Naive thymus-derived CD4-positive, alpha-beta T cell (primary cell): ENCODE results near the gene TECPR2. TPM values are rescaled to one million over a fixed set of nuclear protein-coding genes. Genes with fewer than 3 reads are reported as not detected.

Experiments used
- ATAC-seq: fragments of 150-1000 bp; cut with Tn5 transposase; 2 replicates; pipeline ENCODE4 v1.10.0; 2021; ENCODE audit warnings: mild to moderate bottlenecking, moderate library complexity
- CTCF ChIA-PET: fragments of 350-600 bp; sonication (Branson Sonifier 250); formaldehyde crosslinking; loops from one replicate; lab custom pipeline; 2021; ENCODE audit warnings: antibody characterized with exemption; lab: Charles Lee
- POLR2A ChIA-PET: fragments of 350-600 bp; sonication (Branson Sonifier 250); formaldehyde crosslinking; loops from one replicate; lab custom pipeline; 2021; ENCODE audit warnings: antibody characterized with exemption, inconsistent platforms; lab: Charles Lee
- DNase-seq, 9 donors: peaks; one replicate each; pipeline versions ENCODE4 v3.0.0 to v3.0.0-alpha.2; 2020 to 2022; ENCODE audit warnings: mixed read lengths in 1 of 9
- H3K27ac ChIP-seq: one replicate; pipeline ENCODE4 v1.7.0; 2013; ENCODE audit warnings: mild to moderate bottlenecking, low read depth, low read length, moderate library complexity
- H3K27me3 ChIP-seq, 2 donors: one replicate each; pipeline ENCODE4 v1.7.0; 2013; ENCODE audit warnings: low read length in 2 of 2, mild to moderate bottlenecking in 2 of 2, moderate library complexity in 2 of 2; ENCODE audit not compliant: control insufficient read depth in 2 of 2, insufficient read depth in 2 of 2
- H3K36me3 ChIP-seq, 3 experiments: 1 replicate in 2 of 3; 2 replicates in 1 of 3; pipeline ENCODE4 v1.7.0; 2013; ENCODE audit warnings: low read length in 3 of 3, mild to moderate bottlenecking in 3 of 3, moderate library complexity in 1 of 3; ENCODE audit not compliant: insufficient read depth in 3 of 3, control insufficient read depth in 2 of 3
- H3K4me1 ChIP-seq, 2 donors: one replicate each; pipeline ENCODE4 v1.7.0; 2013; ENCODE audit warnings: low read length in 2 of 2, mild to moderate bottlenecking in 2 of 2, moderate library complexity in 1 of 2; ENCODE audit not compliant: control insufficient read depth in 2 of 2, insufficient read depth in 2 of 2
- H3K4me3 ChIP-seq: 2 replicates; pipeline ENCODE4 v1.7.0; 2013; ENCODE audit warnings: mild to moderate bottlenecking, low read length
- H3K9me3 ChIP-seq, 3 experiments: 1 replicate in 2 of 3; 2 replicates in 1 of 3; pipeline ENCODE4 v1.7.0; 2013; ENCODE audit warnings: low read length in 3 of 3; ENCODE audit not compliant: control insufficient read depth in 2 of 3
- H3K27ac Mint-ChIP-seq, 9 donors: one replicate each; pipeline ENCODE4 v1.8.0; 2020 to 2022; ENCODE audit warnings: mixed read lengths in 9 of 9, mild to moderate bottlenecking in 8 of 9, moderate library complexity in 5 of 9, inconsistent platforms in 2 of 9
- H3K27me3 Mint-ChIP-seq, 5 donors: one replicate each; pipeline ENCODE4 v1.8.0; 2021 to 2022; ENCODE audit warnings: mixed read lengths in 5 of 5, mild to moderate bottlenecking in 1 of 5
- H3K36me3 Mint-ChIP-seq, 5 donors: one replicate each; pipeline ENCODE4 v1.8.0; 2020 to 2022; ENCODE audit warnings: mixed read lengths in 5 of 5, mild to moderate bottlenecking in 3 of 5, inconsistent platforms in 1 of 5
- H3K4me1 Mint-ChIP-seq, 7 donors: one replicate each; pipeline ENCODE4 v1.8.0; 2020 to 2022; ENCODE audit warnings: mixed read lengths in 7 of 7, mild to moderate bottlenecking in 3 of 7, inconsistent platforms in 1 of 7
- H3K4me3 Mint-ChIP-seq, 10 donors: one replicate each; pipeline ENCODE4 v1.8.0; 2020 to 2022; ENCODE audit warnings: mild to moderate bottlenecking in 10 of 10, mixed read lengths in 10 of 10, moderate library complexity in 6 of 10, inconsistent platforms in 2 of 10
- H3K9me3 Mint-ChIP-seq, 11 donors: one replicate each; pipeline ENCODE4 v1.8.0; 2020 to 2022; ENCODE audit warnings: mixed read lengths in 11 of 11, mild to moderate bottlenecking in 4 of 11, inconsistent platforms in 1 of 11, moderate library complexity in 1 of 11
- intact Hi-C, 2 donors: fragments of 100-400 bp; cut with micrococcal nuclease; formaldehyde crosslinking; loops; one replicate each; pipeline ENCODE4 v1.15.1; 2023
- polyA plus RNA-seq, 2 donors: library from polyadenylated mRNA; unstranded; fragments of 300-500 nt; fragmentation: Illumina TruSeq; gene quantifications; one replicate each; pipeline ENCODE4 v1.2.3, GENCODE V29; 2021
- total RNA-seq, 6 experiments: library from RNA in 5 of 6; stranded (reverse) in 5 of 6; gene quantifications; 1 replicate in 5 of 6; 2 replicates in 1 of 6; pipeline ENCODE4 v1.2.3 and lab custom pipeline; 2021 to 2026

TECPR2 gene
- total and polyA plus RNA-seq, 7 experiments from 2014 or later, result 5.2 to 12.9 (median 10.0) TPM

DNA sequence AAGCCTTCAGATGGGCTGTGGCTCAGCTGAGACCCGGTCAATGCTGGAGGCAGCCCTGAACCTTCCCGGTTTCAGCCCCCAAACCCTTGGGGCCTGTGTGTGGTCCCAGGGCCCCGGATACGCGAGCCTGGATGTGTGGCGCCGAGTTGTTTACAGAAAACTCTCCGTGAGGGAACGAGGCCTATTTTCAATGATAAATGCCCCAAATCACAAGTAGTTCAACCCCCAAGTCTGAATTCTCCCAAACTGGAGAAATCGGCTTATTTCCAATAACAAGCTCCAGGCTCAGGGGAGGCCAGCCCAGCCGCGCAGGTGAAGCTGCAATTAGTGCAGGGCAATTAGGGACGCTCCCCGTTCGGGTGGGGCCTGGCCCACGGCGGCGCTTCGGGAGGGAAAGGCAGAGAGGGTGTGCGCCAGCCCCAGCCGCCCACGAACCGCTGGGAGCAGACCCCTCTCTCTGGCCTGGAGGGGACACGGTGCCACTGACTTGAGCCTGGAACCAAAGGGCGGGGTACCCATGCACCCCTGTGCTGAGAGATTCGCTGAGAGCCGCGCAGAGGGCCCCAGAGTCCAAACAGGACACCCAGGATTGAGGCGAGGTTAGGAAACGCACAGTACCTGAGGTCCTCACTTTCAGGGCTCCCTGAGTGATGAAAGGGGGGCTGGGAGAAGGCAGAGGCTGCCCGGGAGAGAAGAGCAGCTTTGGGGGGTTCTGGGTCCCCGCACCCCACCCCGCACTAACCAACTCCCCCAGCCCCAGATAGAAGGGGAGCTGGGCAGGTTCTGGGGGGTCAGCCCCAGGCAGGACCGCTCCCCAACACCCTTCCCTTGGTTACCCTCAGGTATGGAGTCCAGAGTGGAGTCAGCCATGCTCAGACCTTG is 161.1 kb downstream of the TECPR2 start:
- Histone ChIP-seq H3K27ac (peak overlapping the region; percentile 60), H3K27me3 (no peaks in the 10 kb centered on the region), H3K9me3 (no peaks in the 10 kb centered on the region), H3K4me1 (peaks cover 16 to 18% of the 10 kb centered on the region in 2 donors), H3K4me3 (peak overlapping the region; percentile 69), H3K36me3 (no peaks in the 10 kb centered on the region)
- Mint-ChIP-seq H3K9me3 (peaks cover 0 to 2% (median 0%) of the 10 kb centered on the region in 11 donors), H3K27ac (peak overlapping the region in 8 of 9 donors; percentile 23 to 83 (median 53)), H3K4me1 (peaks cover 20 to 32% (median 29%) of the 10 kb centered on the region in 7 donors), H3K36me3 (no peaks in the 10 kb centered on the region), H3K4me3 (peak overlapping the region; percentile 66 to 89 (median 81)), H3K27me3 (no peaks in the 10 kb centered on the region)
- POLR2A ChIA-PET, result interaction anchor here (1.0 to 1.7 kb wide), 5 partner anchors 12 to 131 kb away, joined by 3 to 6 read pairs (median 3); no protein-coding TSS in a partner anchor
- intact Hi-C loops, result loop anchor here (1.0 to 10.0 kb wide), 13 partner anchors 13 to 567 kb away; partner anchors contain the start of genes ANKRD9 (in 1 of the 2), CINP (in 1 of the 2), RCOR1 (in 1 of the 2) and TECPR2 (in 1 of the 2)
- DNase-seq, result no peak
- ATAC-seq, result peak; percentile 1
- CTCF ChIA-PET, result interaction anchor here (0.6 kb wide), 1 partner anchor 412 kb away, joined by 5 read pairs; no protein-coding TSS in a partner anchor

DNA sequence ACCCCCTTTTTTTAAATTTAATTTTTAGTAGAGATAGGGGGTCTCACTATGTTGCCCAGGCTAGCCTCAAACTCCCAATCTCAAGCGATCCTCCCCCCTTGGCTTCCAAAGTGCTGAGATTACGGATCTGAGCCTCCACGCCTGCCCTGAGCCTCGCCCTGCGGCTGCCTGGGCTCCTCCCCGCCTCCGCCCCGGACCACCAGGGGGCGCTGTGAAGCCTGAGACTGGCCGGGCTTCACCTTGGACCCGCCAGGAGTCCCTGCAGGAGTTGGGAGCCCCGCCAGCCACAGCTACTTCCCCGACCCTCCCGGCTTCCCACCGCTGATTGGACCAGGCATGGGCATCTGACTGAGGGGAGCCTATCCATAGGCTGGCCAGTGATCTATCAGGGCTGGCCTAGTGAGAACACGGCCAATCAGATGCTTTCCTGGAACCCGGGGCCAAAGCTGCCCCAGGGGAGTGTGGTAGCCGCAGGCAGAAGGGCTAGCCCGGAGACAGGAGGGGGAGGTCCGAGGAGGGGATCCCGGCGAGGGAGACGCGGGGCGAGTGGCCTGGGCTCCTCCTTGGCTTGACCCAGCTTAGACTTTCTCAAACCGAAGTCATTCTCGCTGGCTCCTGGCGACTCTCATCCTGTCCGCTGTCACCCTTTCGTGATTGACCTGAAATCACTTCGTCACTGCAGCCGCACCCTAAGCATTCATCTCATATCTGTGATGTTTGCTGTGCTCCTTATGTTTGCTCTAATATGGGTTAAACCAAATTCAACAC is 161.9 kb downstream of the TECPR2 start:
- Mint-ChIP-seq H3K4me1 (peaks cover 20 to 32% (median 29%) of the 10 kb centered on the region in 7 donors), H3K27me3 (no peaks in the 10 kb centered on the region), H3K36me3 (no peaks in the 10 kb centered on the region), H3K27ac (peak overlapping the region; percentile 21 to 94 (median 78)), H3K9me3 (peaks cover 0 to 2% (median 0%) of the 10 kb centered on the region in 11 donors), H3K4me3 (peak overlapping the region; percentile 73 to 90 (median 85))
- H3K27me3 ChIP-seq, result no peaks in the 10 kb centered on the region
- ATAC-seq (peak; percentile 92), DNase-seq (peak; percentile 75 to 99 (median 86))
- H3K27ac ChIP-seq, result peak overlapping the region; percentile 60
- CTCF ChIA-PET, result interaction anchor here (0.6 to 1.4 kb wide), 7 partner anchors 9 to 562 kb away, joined by 3 to 6 read pairs (median 5); no protein-coding TSS in a partner anchor
- peak overlapping the region; percentile 69 for H3K4me3 ChIP-seq
- H3K9me3 ChIP-seq, result no peaks in the 10 kb centered on the region
- POLR2A ChIA-PET, result interaction anchor here (0.8 to 1.7 kb wide), 5 partner anchors 13 to 74 kb away, joined by 3 to 6 read pairs (median 3); no protein-coding TSS in a partner anchor
- intact Hi-C loops, result loop anchor here (1.0 to 10.0 kb wide), 13 partner anchors 14 to 566 kb away; partner anchors contain the start of genes ANKRD9 (in 1 of the 2), CINP (in 1 of the 2), RCOR1 (in 1 of the 2) and TECPR2 (in 1 of the 2)
- H3K36me3 ChIP-seq, result no peaks in the 10 kb centered on the region
- H3K4me1 ChIP-seq, result peaks cover 16 to 18% of the 10 kb centered on the region in 2 donors

GRCh38 chr14:102525219-102525928 is 162.6 kb downstream of the TECPR2 start:
- intact Hi-C loops, result loop anchor here (2.0 to 10.0 kb wide), 8 partner anchors 15 to 565 kb away; partner anchors contain the start of genes ANKRD9 (in 1 of the 2), CINP (in 1 of the 2) and TECPR2 (in 1 of the 2)
- Histone ChIP-seq H3K9me3 (no peaks in the 10 kb centered on the region), H3K4me3 (peak overlapping the region; percentile 69), H3K36me3 (no peaks in the 10 kb centered on the region), H3K27me3 (no peaks in the 10 kb centered on the region), H3K27ac (peak overlapping the region; percentile 60), H3K4me1 (peaks cover 16 to 18% of the 10 kb centered on the region in 2 donors)
- no peaks in the 10 kb centered on the region for H3K36me3 Mint-ChIP-seq
- ChIA-PET POLR2A (interaction anchor here (0.8 to 1.7 kb wide), 5 partner anchors 12 to 75 kb away, joined by 3 to 6 read pairs (median 3); no protein-coding TSS in a partner anchor), CTCF (interaction anchor here (0.6 to 1.4 kb wide), 6 partner anchors 10 to 561 kb away, joined by 3 to 6 read pairs (median 4); no protein-coding TSS in a partner anchor)
- H3K27ac Mint-ChIP-seq, result peak overlapping the region; percentile 21 to 94 (median 78)
- DNase-seq (peak in 7 of 9 donors; percentile 38 to 57 (median 48)), ATAC-seq (peak; percentile 40)
- H3K4me1 Mint-ChIP-seq, result peaks cover 20 to 32% (median 30%) of the 10 kb centered on the region in 7 donors
- H3K27me3 Mint-ChIP-seq, result no peaks in the 10 kb centered on the region
- H3K4me3 Mint-ChIP-seq, result peak overlapping the region; percentile 73 to 90 (median 85)
- H3K9me3 Mint-ChIP-seq, result peaks cover 0 to 2% (median 0%) of the 10 kb centered on the region in 11 donors

DNA sequence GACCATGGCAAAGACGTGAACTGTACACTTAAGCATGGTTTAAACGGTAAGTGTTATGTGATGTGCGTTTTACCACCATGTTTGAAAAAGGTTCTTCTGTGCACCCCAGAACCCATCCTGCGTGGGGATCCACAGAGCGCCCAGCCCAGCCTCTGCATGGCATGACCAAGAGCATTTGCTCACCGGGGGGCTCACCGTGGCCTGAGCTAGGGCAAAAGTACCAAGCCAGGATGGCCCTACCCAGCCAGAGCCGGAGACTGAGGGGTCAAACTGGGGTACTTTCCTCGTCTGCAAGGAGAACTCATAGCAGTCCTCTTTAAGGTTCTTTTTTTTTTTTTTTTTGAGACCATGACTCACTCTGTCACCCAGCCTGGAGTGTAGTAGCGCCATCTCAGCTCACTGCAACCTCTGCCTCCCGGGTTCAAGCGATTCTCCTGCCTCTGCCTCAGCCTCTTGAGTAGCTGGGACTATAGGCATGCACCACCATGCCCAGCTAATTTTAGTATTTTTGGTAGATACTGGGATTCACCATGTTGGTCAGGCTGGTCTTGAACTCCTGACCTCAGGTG is 163.3 kb downstream of the TECPR2 start:
- Histone ChIP-seq H3K4me1 (peaks cover 16 to 18% of the 10 kb centered on the region in 2 donors), H3K36me3 (no peaks in the 10 kb centered on the region), H3K9me3 (no peaks in the 10 kb centered on the region), H3K4me3 (no peak overlapping the region), H3K27ac (no peak overlapping the region), H3K27me3 (no peaks in the 10 kb centered on the region)
- POLR2A ChIA-PET, result interaction anchor here (0.6 kb wide), 1 partner anchor 64 kb away, joined by 3 read pairs; no protein-coding TSS in a partner anchor
- CTCF ChIA-PET, result interaction anchor here (1.3 to 1.4 kb wide), 2 partner anchors 11 to 83 kb away, joined by 4 to 6 read pairs; no protein-coding TSS in a partner anchor
- DNase-seq (no peak), ATAC-seq (no peak)
- Mint-ChIP-seq H3K4me3 (peak overlapping the region; percentile 73 to 90 (median 85)), H3K36me3 (no peaks in the 10 kb centered on the region), H3K4me1 (peaks cover 20 to 33% (median 32%) of the 10 kb centered on the region in 7 donors), H3K27ac (peak overlapping the region in 8 of 9 donors; percentile 59 to 94 (median 80)), H3K27me3 (no peaks in the 10 kb centered on the region), H3K9me3 (peaks cover 0 to 2% (median 0%) of the 10 kb centered on the region in 11 donors)
- intact Hi-C loops, result loop anchor here (2.0 to 10.0 kb wide), 8 partner anchors 15 to 565 kb away; partner anchors contain the start of genes ANKRD9 (in 1 of the 2), CINP (in 1 of the 2) and TECPR2 (in 1 of the 2)

GRCh38 chr14:102528431-102529170 is 165.9 kb downstream of the TECPR2 start:
- Mint-ChIP-seq H3K27ac (peak overlapping the region in 1 of 9 donors; percentile 23), H3K9me3 (peaks cover 0 to 2% (median 0%) of the 10 kb centered on the region in 11 donors), H3K4me1 (peaks cover 10 to 28% (median 24%) of the 10 kb centered on the region in 7 donors), H3K36me3 (no peaks in the 10 kb centered on the region), H3K4me3 (no peak overlapping the region), H3K27me3 (no peaks in the 10 kb centered on the region)
- Histone ChIP-seq H3K27ac (no peak overlapping the region), H3K9me3 (no peaks in the 10 kb centered on the region), H3K36me3 (no peaks in the 10 kb centered on the region), H3K27me3 (no peaks in the 10 kb centered on the region), H3K4me1 (peaks cover 9 to 14% of the 10 kb centered on the region in 2 donors), H3K4me3 (no peak overlapping the region)
- intact Hi-C loops, result loop anchor here in 1 of 2 donors (10.0 kb wide), 1 partner anchor 166 kb away; no protein-coding TSS in a partner anchor
- ChIA-PET CTCF (interaction anchor here (1.0 to 1.1 kb wide), 2 partner anchors 32 to 63 kb away, joined by 3 to 4 read pairs; no protein-coding TSS in a partner anchor), POLR2A (no interaction called here)
- ATAC-seq (no peak), DNase-seq (no peak)
